HG03103 (cell line): ENCODE results near the gene RXFP4.
"Not testable (repeated sequence)": the region's sequence is repeated elsewhere in the genome, so short reads cannot be mapped to it uniquely, and the experiment has no call there.

Experiments used
- ATAC-seq: cut with Tn5 transposase; IDR thresholded peaks from one replicate; pipeline ENCODE4 v1.9.1; 2021; ENCODE audit warnings: low read depth; ENCODE audit not compliant: unreplicated experiment

RXFP4 gene

GRCh38 chr1:155930725-155931124 is 10.7 kb upstream of the RXFP4 start:
- ATAC-seq = not testable (repeated sequence)

- ATAC-seq = no peak
Observed at GRCh38 chr1:155931332-155932038, 10.0 kb upstream of the RXFP4 start.

GRCh38 chr1:155932081-155932480 is 9.4 kb upstream of the RXFP4 start:
- no peak for ATAC-seq

- ATAC-seq = no peak
Observed at GRCh38 chr1:155932487-155932886, 9.0 kb upstream of the RXFP4 start.

- ATAC-seq = no peak
Observed at GRCh38 chr1:155933591-155934096, 7.8 kb upstream of the RXFP4 start.

GRCh38 chr1:155934097-155934935 is 7.1 kb upstream of the RXFP4 start, which contains the start of gene KHDC4:
Gene KHDC4, minus strand, starts transcription at chr1:155934413. Its CDS starts 40 bp downstream, at chr1:155934373.
- peak; percentile 93 for ATAC-seq

GRCh38 chr1:155934936-155935590 is 6.4 kb upstream of the RXFP4 start:
- ATAC-seq = no peak

DNA sequence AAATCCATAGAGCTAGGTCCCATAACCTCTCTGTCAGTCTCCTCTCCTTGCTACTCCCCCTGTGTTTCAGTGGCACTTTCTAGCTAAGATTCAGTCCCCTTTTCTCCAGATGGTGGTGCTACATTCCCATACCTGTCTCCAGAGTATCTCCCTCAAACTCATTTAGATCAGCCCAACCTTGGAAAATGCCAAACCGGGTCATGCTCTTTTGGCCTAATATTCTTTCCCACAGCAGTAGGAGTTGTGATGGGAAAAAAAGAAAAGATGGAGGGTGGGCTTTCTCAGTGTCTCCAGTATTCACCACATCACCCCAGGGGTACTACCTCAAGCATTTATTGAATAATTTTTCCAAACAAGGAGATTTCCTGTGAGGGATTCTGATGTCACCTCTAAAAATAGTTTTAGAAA is 3.2 kb upstream of the RXFP4 start:
- ATAC-seq = no peak

DNA sequence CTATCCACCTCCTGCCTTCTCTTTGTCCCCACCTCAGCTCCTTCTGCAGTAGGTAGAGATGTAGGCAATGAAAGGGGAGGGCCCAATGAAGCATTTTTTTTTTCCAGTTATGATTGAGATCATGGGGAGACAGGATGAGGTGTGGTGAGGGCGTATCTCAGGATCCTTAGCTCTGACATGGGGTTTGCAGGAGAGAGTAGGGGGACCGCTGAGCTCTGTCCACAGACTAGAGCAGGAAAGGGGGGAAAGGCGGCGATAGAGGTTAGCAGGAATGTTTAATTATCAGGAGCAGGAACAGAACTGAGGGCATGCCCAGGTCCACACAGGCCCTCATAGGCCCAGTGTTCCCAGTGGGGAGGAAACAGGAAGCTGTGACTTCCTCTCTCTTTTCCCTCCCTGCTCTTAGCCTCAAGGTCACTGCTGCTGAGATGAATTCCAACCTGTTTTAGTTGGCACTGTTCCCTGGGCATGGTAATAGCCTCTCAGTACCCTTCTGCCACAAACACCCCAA is 901 bp upstream of the RXFP4 start:
- no peak for ATAC-seq

GRCh38 chr1:155941845-155942531 is 550 bp downstream of the RXFP4 start:
- ATAC-seq = no peak

DNA sequence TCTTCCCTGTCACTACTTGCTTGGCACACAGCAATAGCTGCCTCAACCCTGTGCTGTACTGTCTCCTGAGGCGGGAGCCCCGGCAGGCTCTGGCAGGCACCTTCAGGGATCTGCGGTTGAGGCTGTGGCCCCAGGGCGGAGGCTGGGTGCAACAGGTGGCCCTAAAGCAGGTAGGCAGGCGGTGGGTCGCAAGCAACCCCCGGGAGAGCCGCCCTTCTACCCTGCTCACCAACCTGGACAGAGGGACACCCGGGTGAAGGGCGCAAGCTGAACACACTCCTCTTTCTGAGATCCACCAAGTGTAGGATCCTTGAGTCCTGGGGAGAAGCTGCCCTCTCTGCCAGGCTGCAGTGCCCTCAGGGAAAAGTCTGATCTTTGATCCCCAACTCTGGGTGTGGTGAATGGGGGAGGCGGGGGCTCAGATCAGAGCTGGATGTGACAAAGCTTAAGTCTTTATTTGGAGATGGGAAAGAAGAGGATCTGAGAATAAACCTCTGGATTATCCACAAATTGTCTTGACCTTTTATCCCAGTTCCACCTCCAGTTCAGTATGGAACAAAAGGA is 1.2 kb downstream of the RXFP4 start:
- no peak for ATAC-seq

- ATAC-seq = no peak
Observed at GRCh38 chr1:155944444-155944799, 3.0 kb downstream of the RXFP4 start.

DNA sequence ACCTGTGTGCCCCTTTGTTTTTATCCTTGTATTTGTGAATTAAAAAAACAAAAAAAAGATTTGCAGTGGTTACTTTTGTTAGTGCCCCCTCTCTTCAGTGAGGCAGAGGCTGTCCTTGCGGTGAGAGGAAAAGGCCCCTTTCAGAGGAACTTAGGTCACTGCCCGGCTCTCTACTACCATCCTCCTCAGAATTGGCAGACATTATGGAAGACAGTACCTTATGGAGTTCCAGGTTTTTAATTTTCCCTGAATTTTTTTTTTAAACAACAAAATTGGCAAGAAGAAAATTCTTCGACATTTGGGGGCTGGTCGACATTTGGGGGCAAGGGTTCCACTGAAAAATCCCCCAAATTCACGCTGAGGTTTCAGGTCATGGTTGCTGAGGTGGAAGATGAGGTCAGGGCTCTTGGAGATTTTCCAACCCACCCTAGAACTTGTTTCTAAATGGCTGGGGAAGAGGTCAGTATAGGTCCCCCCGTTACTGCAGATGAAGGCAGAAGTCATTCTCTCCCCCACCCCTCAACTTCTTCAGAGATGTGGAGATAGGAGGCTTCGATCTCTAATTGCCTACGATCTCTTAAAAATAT is 5.3 kb downstream of the RXFP4 start:
- ATAC-seq = peak; percentile 7

DNA sequence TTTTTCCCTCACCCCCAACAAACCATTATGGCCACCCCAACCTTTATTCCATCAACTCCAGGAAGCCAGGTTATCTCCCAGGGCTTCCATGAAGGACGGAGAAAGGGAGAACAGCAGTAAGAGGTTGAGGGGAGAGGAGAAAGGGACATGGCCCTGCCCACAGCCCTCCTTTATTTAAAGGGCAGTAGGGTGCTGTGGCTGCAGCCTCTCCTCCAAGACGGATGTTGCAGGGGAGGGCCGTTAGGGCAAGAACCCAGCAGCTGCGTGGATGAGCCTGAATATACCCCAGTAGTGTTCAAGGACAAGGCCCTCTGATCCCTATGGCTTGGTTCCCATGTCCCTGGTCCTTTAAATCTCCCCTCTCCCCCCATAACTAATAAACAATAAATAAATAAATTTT is 5.9 kb downstream of the RXFP4 start:
- no peak for ATAC-seq

DNA sequence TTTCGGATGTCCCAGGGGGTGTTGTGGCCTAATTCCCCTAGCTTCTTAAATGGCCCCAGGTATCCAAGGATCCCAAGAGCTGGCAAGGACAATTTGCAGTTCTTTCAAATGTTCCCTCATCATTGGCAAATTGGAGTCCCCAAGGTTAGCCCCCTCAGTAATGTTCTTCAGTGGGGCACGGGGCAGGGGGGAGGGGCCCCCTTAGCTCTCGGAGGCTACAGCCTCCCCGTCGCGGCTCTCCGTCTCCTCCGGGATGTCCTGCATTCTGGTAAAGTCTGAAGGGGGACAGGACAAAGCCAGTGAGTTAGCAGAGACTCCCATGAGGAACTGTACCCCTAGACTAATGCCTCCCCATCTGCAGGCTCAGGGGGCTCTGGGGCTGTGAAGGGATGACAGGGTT is 6.3 kb downstream of the RXFP4 start:
- no peak for ATAC-seq

- no peak for ATAC-seq
Observed at GRCh38 chr1:155950829-155951228, 9.4 kb downstream of the RXFP4 start.

DNA sequence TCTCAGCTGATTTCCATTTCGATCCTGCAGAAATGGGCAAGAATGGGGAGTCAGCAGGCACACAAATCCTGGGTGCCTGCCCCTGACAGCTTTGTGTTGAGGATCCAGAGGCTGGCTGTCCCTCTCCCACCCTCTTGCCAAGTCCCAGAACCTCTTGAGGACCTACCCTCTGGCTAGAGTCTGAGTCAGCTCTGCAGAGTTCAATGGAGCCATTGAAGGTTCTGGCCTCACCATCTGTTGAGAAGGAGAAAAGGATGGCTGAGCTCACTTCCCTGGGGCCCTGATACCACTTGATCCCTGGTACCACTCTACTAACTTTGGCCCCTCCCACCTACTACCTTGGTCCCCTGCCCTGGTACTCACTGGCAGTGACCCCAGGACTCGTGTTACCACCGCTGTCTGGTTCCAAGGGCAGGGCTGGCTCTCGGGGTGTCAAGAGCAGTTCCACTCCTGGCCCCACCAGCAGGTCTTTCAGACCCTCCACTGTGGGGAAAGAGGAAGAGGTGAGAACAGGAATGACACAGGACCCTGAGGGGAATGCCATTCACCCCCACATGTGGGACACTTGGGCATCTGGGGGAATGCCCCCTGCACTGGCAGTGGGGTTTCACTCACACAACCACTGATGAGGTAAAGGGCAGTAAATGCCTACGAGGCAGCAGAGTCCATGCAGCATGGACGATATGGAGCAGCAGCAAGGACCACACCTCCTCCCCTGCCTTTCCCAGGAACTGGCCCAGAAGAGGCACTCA is 10.5 kb downstream of the RXFP4 start:
- ATAC-seq = no peak

DNA sequence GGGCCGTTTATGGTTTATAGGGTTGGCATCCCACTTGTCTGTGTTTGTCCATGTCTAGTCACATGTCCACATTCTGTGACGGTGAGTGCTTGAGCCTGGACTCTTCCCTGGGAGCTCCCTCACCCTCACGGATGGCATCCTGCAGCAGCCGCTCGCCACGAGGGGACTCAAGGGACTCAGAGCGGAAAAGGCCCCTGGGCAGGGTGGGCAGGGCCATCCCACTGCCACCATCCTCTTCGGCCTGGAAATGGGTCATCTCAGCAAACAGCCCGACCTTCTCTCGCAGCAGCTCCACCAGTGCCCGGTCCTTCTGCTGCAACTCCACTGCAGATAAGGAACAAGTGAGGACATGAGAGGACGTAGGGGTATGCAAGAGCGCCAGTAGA is 11.1 kb downstream of the RXFP4 start:
- no peak for ATAC-seq

DNA sequence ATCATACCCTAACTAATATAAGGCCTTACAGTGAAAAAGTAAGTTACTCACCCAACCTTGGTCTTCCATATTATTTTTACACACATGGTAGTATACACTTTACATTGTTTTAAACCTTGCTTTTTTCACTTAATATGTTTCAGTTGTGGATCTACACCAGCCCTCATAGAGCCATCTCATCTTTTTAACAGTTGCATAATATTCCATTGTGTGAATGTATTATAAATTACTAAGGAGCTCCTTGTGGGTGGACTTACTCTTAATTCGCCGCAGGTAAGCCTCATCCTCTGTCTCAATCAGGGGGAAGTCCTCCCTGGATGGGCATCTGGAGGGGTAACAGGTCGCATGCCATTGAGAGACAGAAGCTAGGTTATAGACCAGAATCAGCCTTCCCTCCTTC is 13.2 kb downstream of the RXFP4 start:
- no peak for ATAC-seq
